WTC11 (cell line): ENCODE results near the gene ABTB2. TPM values are rescaled to one million over a fixed set of nuclear protein-coding genes. Genes with fewer than 3 reads are reported as not detected.

Experiments used
- ATAC-seq: fragments of 200-7000 bp; cut with Tn5 transposase; 2 replicates; pipeline ENCODE4 v1.10.0; 2021; ENCODE audit warnings: mild to moderate bottlenecking, moderate library complexity
- CTCF ChIA-PET: fragments of 300-600 bp; sonication (Branson Sonifier 250); formaldehyde crosslinking; loops from one replicate; lab custom pipeline; 2021; ENCODE audit warnings: antibody characterized with exemption; lab: Charles Lee
- POLR2A ChIA-PET: fragments of 350-600 bp; sonication (Branson Sonifier 250); formaldehyde crosslinking; loops from one replicate; lab custom pipeline; 2021; ENCODE audit warnings: antibody characterized with exemption; lab: Charles Lee
- DNase-seq: peaks from one replicate; pipeline ENCODE4 v3.0.0; 2021; ENCODE audit warnings: low spot score
- H3K27ac Mint-ChIP-seq: 2 replicates; pipeline ENCODE4 v1.8.0; 2021; ENCODE audit warnings: mixed read lengths
- H3K27me3 Mint-ChIP-seq: 2 replicates; pipeline ENCODE4 v1.8.0; 2021; ENCODE audit warnings: low read depth, mild to moderate bottlenecking, moderate library complexity, mixed read lengths
- H3K36me3 Mint-ChIP-seq: 2 replicates; pipeline ENCODE4 v1.8.0; 2021; ENCODE audit warnings: mixed read lengths
- H3K4me1 Mint-ChIP-seq: 2 replicates; pipeline ENCODE4 v1.8.0; 2022; ENCODE audit warnings: mixed read lengths
- H3K4me3 Mint-ChIP-seq: 2 replicates; pipeline ENCODE4 v1.8.0; 2021; ENCODE audit warnings: mild to moderate bottlenecking, moderate library complexity, mixed read lengths
- H3K9me3 Mint-ChIP-seq: 2 replicates; pipeline ENCODE4 v1.8.0; 2021; ENCODE audit warnings: mixed read lengths
- FOXJ3 ChIP-seq: sonication (generic); formaldehyde crosslinking; IDR thresholded peaks from 2 replicates; pipeline ENCODE4 v1.9.0; 2021; ENCODE audit warnings: missing genetic modification reagents, mild to moderate bottlenecking, borderline replicate concordance
- FOXK1 ChIP-seq: sonication (generic); formaldehyde crosslinking; IDR thresholded peaks from 2 replicates; pipeline ENCODE4 v1.8.0; 2022; ENCODE audit warnings: mild to moderate bottlenecking, moderate library complexity, missing genetic modification reagents
- GABPB1 ChIP-seq: sonication (generic); formaldehyde crosslinking; IDR thresholded peaks from 2 replicates; pipeline ENCODE4 v1.8.1; 2023; ENCODE audit warnings: mild to moderate bottlenecking, missing genetic modification reagents
- NFATC4 ChIP-seq: fragments of 250-450 bp; sonication (Bioruptor Pico); IDR thresholded peaks from 2 replicates; pipeline ENCODE4 v1.9.0; 2021; ENCODE audit warnings: mild to moderate bottlenecking
- NR3C1 ChIP-seq: sonication (generic); formaldehyde crosslinking; conservative IDR thresholded peaks from 2 replicates; pipeline ENCODE4 v1.8.1; 2023; ENCODE audit warnings: low read depth, mild to moderate bottlenecking, missing genetic modification reagents
- PRRX2 ChIP-seq: fragments of 250-450 bp; sonication (Bioruptor Pico); IDR thresholded peaks from 2 replicates; pipeline ENCODE4 v1.8.0; 2021; ENCODE audit warnings: mild to moderate bottlenecking
- SP1 ChIP-seq: sonication (generic); formaldehyde crosslinking; conservative IDR thresholded peaks from 2 replicates; pipeline ENCODE4 v1.8.1; 2022; ENCODE audit warnings: missing genetic modification reagents
- TEAD1 ChIP-seq: sonication (generic); formaldehyde crosslinking; IDR thresholded peaks from 2 replicates; pipeline ENCODE4 v1.8.0; 2022; ENCODE audit warnings: mild to moderate bottlenecking, missing genetic modification reagents
- TEAD4 ChIP-seq: sonication (generic); formaldehyde crosslinking; IDR thresholded peaks from 2 replicates; pipeline ENCODE4 v1.8.0; 2022; ENCODE audit warnings: mild to moderate bottlenecking, missing genetic modification reagents
- ZNF396 ChIP-seq: fragments of 250-450 bp; sonication (Bioruptor Pico); IDR thresholded peaks from 2 replicates; pipeline ENCODE4 v1.8.0; 2021; ENCODE audit warnings: mild to moderate bottlenecking, moderate library complexity, borderline replicate concordance
- ZNF671 ChIP-seq: fragments of 250-450 bp; sonication (Bioruptor Pico); IDR thresholded peaks from 2 replicates; pipeline ENCODE4 v1.8.0; 2021; ENCODE audit warnings: mild to moderate bottlenecking
- total RNA-seq: library from RNA; stranded (reverse); gene quantifications from 3 replicates; pipeline ENCODE4 v1.2.3, GENCODE V29; 2021
- TF ChIP-seq, protein P1 (sequence below): fragments of 250-450 bp; sonication (Bioruptor Pico); IDR thresholded peaks from 2 replicates; pipeline ENCODE4 v1.9.0; 2021; ENCODE audit warnings: mild to moderate bottlenecking, borderline replicate concordance
- TF ChIP-seq, protein P2 (sequence below): sonication (generic); formaldehyde crosslinking; IDR thresholded peaks from 2 replicates; pipeline ENCODE4 v1.8.0; 2022; ENCODE audit warnings: missing genetic modification reagents
- TF ChIP-seq, protein P3 (sequence below): sonication (generic); formaldehyde crosslinking; IDR thresholded peaks from 2 replicates; pipeline ENCODE4 v1.8.1; 2022; ENCODE audit warnings: mild to moderate bottlenecking, missing genetic modification reagents, moderate library complexity, borderline replicate concordance
- TF ChIP-seq, protein P4 (sequence below): sonication (generic); formaldehyde crosslinking; IDR thresholded peaks from 2 replicates; pipeline ENCODE4 v1.8.1; 2023; ENCODE audit warnings: mild to moderate bottlenecking, missing genetic modification reagents

ABTB2 gene
- total RNA-seq, 1 experiment from 2014 or later = 12.8 TPM

DNA sequence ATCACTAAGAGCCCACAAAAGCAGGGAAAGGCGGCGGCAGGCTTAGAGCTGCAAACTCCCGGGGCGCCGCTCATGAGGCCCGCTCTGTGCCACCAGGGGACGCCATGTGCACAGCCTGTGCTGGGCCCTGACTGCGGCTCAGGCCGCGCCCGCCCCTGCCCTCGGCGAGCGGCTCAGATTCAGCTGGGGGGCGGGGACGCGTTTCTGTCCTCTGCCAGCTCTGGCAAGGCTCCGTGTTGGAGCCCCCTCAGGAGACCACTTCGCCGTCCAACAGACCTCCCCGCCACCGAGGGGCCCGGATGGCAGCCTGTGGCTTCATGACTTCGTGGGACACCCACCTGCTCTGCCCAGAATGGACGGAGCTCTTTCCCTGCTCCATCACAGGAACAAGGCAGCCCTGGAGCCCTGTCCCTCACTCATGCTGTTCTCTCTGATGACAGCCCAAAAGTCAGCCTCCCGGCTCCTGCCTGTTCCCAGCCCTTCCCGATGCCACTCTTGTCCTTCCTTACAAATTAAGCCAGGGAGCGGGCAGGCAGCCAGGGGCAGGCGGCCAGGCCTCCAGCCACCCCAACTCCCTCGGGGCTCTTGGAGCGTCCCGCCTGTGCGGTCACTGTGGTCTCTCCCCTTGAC lies 183.3 kb downstream of the ABTB2 start (continued):
- no peak; the same call in 1 of the 2 replicates for TF ChIP-seq TEAD1 (CRISPR knock-in tag)
- TF ChIP-seq NR3C1 (CRISPR knock-in tag) = no peak
- TF ChIP-seq, all 79 proteins: peak for 9

DNA sequence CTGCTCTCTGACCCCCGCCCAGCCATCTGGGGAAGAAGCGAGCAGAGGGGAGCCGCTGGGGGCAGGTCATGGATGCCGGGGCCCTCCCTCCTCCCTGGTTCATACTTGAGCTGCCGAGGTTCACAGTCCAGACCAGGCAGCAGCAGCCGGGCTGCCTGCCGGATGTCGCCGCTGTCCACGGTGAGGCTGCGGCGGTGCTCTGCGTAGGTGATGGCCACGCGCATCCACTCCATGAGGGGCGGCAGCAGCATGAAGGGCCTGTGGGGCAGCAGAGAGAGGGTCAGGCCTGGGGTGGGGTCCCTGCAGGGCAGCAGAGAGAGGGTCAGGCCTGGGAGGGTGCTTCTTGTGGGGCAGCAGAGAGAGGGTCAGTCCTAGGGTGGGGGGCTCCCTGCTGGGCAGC lies 184.8 kb downstream of the ABTB2 start:
- DNase-seq (no peak), ATAC-seq (no peak)
- Mint-ChIP-seq H3K27ac (no peak overlapping the region), H3K4me3 (no peak overlapping the region), H3K36me3 (no peaks in the 10 kb centered on the region), H3K4me1 (peaks cover 10% of the 10 kb centered on the region; the same call in 1 of the 2 replicates), H3K27me3 (no peaks in the 10 kb centered on the region), H3K9me3 (no peaks in the 10 kb centered on the region)
- ChIA-PET POLR2A (interaction anchor here (1.3 kb wide), 1 partner anchor 185 kb away, joined by 3 read pairs; the partner anchor contains the start of gene ABTB2), CTCF (interaction anchor here (1.2 to 5.6 kb wide), 7 partner anchors 14 to 320 kb away, joined by 3 to 236 read pairs (median 46); partner anchors contain the start of gene ABTB2)
- TF ChIP-seq ZNF671 (CRISPR knock-in tag) (no peak), PRRX2 (CRISPR knock-in tag) (no peak), FOXJ3 (CRISPR knock-in tag) (no peak), TEAD4 (CRISPR knock-in tag) (no peak), ZNF396 (CRISPR knock-in tag) (no peak), NFATC4 (CRISPR knock-in tag) (no peak), SP1 (no peak), FOXK1 (CRISPR knock-in tag) (no peak), GABPB1 (CRISPR knock-in tag) (no peak)
- TF ChIP-seq, protein P1, sequence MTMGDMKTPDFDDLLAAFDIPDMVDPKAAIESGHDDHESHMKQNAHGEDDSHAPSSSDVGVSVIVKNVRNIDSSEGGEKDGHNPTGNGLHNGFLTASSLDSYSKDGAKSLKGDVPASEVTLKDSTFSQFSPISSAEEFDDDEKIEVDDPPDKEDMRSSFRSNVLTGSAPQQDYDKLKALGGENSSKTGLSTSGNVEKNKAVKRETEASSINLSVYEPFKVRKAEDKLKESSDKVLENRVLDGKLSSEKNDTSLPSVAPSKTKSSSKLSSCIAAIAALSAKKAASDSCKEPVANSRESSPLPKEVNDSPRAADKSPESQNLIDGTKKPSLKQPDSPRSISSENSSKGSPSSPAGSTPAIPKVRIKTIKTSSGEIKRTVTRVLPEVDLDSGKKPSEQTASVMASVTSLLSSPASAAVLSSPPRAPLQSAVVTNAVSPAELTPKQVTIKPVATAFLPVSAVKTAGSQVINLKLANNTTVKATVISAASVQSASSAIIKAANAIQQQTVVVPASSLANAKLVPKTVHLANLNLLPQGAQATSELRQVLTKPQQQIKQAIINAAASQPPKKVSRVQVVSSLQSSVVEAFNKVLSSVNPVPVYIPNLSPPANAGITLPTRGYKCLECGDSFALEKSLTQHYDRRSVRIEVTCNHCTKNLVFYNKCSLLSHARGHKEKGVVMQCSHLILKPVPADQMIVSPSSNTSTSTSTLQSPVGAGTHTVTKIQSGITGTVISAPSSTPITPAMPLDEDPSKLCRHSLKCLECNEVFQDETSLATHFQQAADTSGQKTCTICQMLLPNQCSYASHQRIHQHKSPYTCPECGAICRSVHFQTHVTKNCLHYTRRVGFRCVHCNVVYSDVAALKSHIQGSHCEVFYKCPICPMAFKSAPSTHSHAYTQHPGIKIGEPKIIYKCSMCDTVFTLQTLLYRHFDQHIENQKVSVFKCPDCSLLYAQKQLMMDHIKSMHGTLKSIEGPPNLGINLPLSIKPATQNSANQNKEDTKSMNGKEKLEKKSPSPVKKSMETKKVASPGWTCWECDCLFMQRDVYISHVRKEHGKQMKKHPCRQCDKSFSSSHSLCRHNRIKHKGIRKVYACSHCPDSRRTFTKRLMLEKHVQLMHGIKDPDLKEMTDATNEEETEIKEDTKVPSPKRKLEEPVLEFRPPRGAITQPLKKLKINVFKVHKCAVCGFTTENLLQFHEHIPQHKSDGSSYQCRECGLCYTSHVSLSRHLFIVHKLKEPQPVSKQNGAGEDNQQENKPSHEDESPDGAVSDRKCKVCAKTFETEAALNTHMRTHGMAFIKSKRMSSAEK = no peak
- TF ChIP-seq, protein P2, sequence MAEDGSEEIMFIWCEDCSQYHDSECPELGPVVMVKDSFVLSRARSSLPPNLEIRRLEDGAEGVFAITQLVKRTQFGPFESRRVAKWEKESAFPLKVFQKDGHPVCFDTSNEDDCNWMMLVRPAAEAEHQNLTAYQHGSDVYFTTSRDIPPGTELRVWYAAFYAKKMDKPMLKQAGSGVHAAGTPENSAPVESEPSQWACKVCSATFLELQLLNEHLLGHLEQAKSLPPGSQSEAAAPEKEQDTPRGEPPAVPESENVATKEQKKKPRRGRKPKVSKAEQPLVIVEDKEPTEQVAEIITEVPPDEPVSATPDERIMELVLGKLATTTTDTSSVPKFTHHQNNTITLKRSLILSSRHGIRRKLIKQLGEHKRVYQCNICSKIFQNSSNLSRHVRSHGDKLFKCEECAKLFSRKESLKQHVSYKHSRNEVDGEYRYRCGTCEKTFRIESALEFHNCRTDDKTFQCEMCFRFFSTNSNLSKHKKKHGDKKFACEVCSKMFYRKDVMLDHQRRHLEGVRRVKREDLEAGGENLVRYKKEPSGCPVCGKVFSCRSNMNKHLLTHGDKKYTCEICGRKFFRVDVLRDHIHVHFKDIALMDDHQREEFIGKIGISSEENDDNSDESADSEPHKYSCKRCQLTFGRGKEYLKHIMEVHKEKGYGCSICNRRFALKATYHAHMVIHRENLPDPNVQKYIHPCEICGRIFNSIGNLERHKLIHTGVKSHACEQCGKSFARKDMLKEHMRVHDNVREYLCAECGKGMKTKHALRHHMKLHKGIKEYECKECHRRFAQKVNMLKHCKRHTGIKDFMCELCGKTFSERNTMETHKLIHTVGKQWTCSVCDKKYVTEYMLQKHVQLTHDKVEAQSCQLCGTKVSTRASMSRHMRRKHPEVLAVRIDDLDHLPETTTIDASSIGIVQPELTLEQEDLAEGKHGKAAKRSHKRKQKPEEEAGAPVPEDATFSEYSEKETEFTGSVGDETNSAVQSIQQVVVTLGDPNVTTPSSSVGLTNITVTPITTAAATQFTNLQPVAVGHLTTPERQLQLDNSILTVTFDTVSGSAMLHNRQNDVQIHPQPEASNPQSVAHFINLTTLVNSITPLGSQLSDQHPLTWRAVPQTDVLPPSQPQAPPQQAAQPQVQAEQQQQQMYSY = no peak
- TF ChIP-seq, protein P3, sequence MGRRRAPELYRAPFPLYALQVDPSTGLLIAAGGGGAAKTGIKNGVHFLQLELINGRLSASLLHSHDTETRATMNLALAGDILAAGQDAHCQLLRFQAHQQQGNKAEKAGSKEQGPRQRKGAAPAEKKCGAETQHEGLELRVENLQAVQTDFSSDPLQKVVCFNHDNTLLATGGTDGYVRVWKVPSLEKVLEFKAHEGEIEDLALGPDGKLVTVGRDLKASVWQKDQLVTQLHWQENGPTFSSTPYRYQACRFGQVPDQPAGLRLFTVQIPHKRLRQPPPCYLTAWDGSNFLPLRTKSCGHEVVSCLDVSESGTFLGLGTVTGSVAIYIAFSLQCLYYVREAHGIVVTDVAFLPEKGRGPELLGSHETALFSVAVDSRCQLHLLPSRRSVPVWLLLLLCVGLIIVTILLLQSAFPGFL (CRISPR knock-in tag) = no peak
- TF ChIP-seq, protein P4, sequence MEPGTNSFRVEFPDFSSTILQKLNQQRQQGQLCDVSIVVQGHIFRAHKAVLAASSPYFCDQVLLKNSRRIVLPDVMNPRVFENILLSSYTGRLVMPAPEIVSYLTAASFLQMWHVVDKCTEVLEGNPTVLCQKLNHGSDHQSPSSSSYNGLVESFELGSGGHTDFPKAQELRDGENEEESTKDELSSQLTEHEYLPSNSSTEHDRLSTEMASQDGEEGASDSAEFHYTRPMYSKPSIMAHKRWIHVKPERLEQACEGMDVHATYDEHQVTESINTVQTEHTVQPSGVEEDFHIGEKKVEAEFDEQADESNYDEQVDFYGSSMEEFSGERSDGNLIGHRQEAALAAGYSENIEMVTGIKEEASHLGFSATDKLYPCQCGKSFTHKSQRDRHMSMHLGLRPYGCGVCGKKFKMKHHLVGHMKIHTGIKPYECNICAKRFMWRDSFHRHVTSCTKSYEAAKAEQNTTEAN (CRISPR knock-in tag) = no peak
